ENCODE results near the gene DPY30.

- TF ChIP-seq CTCF (IDR thresholded peaks at IDR 0.05) (no peak), POLR2A (IDR thresholded peaks at IDR 0.05) (no peak)
Observed at GRCh38 chr2:31978436-31978835, 61.2 kb downstream of the DPY30 start.

Data from thyroid gland (tissue), 4 donors.